Naive thymus-derived CD4-positive, alpha-beta T cell (primary cell): ENCODE data around the gene LOXL1. TPM values are rescaled to one million over a fixed set of nuclear protein-coding genes. Genes with fewer than 3 reads are reported as not detected.

Source experiments
- ATAC-seq: fragments of 150-1000 bp; cut with Tn5 transposase; 2 replicates; pipeline ENCODE4 v1.10.0; 2021; ENCODE audit warnings: mild to moderate bottlenecking, moderate library complexity
- CTCF ChIA-PET: fragments of 350-600 bp; sonication (Branson Sonifier 250); formaldehyde crosslinking; loops from one replicate; lab custom pipeline; 2021; ENCODE audit warnings: antibody characterized with exemption; lab: Charles Lee
- POLR2A ChIA-PET: fragments of 350-600 bp; sonication (Branson Sonifier 250); formaldehyde crosslinking; loops from one replicate; lab custom pipeline; 2021; ENCODE audit warnings: antibody characterized with exemption, inconsistent platforms; lab: Charles Lee
- DNase-seq, 9 donors: peaks; one replicate each; pipeline versions ENCODE4 v3.0.0 to v3.0.0-alpha.2; 2020 to 2022; ENCODE audit warnings: mixed read lengths in 1 of 9
- H3K27ac ChIP-seq: one replicate; pipeline ENCODE4 v1.7.0; 2013; ENCODE audit warnings: mild to moderate bottlenecking, low read depth, low read length, moderate library complexity
- H3K27me3 ChIP-seq, 2 donors: one replicate each; pipeline ENCODE4 v1.7.0; 2013; ENCODE audit warnings: low read length in 2 of 2, mild to moderate bottlenecking in 2 of 2, moderate library complexity in 2 of 2; ENCODE audit not compliant: control insufficient read depth in 2 of 2, insufficient read depth in 2 of 2
- H3K36me3 ChIP-seq, 3 experiments: 1 replicate in 2 of 3; 2 replicates in 1 of 3; pipeline ENCODE4 v1.7.0; 2013; ENCODE audit warnings: low read length in 3 of 3, mild to moderate bottlenecking in 3 of 3, moderate library complexity in 1 of 3; ENCODE audit not compliant: insufficient read depth in 3 of 3, control insufficient read depth in 2 of 3
- H3K4me1 ChIP-seq, 2 donors: one replicate each; pipeline ENCODE4 v1.7.0; 2013; ENCODE audit warnings: low read length in 2 of 2, mild to moderate bottlenecking in 2 of 2, moderate library complexity in 1 of 2; ENCODE audit not compliant: control insufficient read depth in 2 of 2, insufficient read depth in 2 of 2
- H3K4me3 ChIP-seq: 2 replicates; pipeline ENCODE4 v1.7.0; 2013; ENCODE audit warnings: mild to moderate bottlenecking, low read length
- H3K9me3 ChIP-seq, 3 experiments: 1 replicate in 2 of 3; 2 replicates in 1 of 3; pipeline ENCODE4 v1.7.0; 2013; ENCODE audit warnings: low read length in 3 of 3; ENCODE audit not compliant: control insufficient read depth in 2 of 3
- H3K27ac Mint-ChIP-seq, 9 donors: one replicate each; pipeline ENCODE4 v1.8.0; 2020 to 2022; ENCODE audit warnings: mixed read lengths in 9 of 9, mild to moderate bottlenecking in 8 of 9, moderate library complexity in 5 of 9, inconsistent platforms in 2 of 9
- H3K27me3 Mint-ChIP-seq, 5 donors: one replicate each; pipeline ENCODE4 v1.8.0; 2021 to 2022; ENCODE audit warnings: mixed read lengths in 5 of 5, mild to moderate bottlenecking in 1 of 5
- H3K36me3 Mint-ChIP-seq, 5 donors: one replicate each; pipeline ENCODE4 v1.8.0; 2020 to 2022; ENCODE audit warnings: mixed read lengths in 5 of 5, mild to moderate bottlenecking in 3 of 5, inconsistent platforms in 1 of 5
- H3K4me1 Mint-ChIP-seq, 7 donors: one replicate each; pipeline ENCODE4 v1.8.0; 2020 to 2022; ENCODE audit warnings: mixed read lengths in 7 of 7, mild to moderate bottlenecking in 3 of 7, inconsistent platforms in 1 of 7
- H3K4me3 Mint-ChIP-seq, 10 donors: one replicate each; pipeline ENCODE4 v1.8.0; 2020 to 2022; ENCODE audit warnings: mild to moderate bottlenecking in 10 of 10, mixed read lengths in 10 of 10, moderate library complexity in 6 of 10, inconsistent platforms in 2 of 10
- H3K9me3 Mint-ChIP-seq, 11 donors: one replicate each; pipeline ENCODE4 v1.8.0; 2020 to 2022; ENCODE audit warnings: mixed read lengths in 11 of 11, mild to moderate bottlenecking in 4 of 11, inconsistent platforms in 1 of 11, moderate library complexity in 1 of 11
- intact Hi-C, 2 donors: fragments of 100-400 bp; cut with micrococcal nuclease; formaldehyde crosslinking; loops; one replicate each; pipeline ENCODE4 v1.15.1; 2023
- polyA plus RNA-seq, 2 donors: library from polyadenylated mRNA; unstranded; fragments of 300-500 nt; fragmentation: Illumina TruSeq; gene quantifications; one replicate each; pipeline ENCODE4 v1.2.3, GENCODE V29; 2021
- total RNA-seq, 6 experiments: library from RNA in 5 of 6; stranded (reverse) in 5 of 6; gene quantifications; 1 replicate in 5 of 6; 2 replicates in 1 of 6; pipeline ENCODE4 v1.2.3 and lab custom pipeline; 2021 to 2026

Gene LOXL1
- total and polyA plus RNA-seq, 7 experiments from 2014 or later = 0.49 to 2.3 (median 1.3) TPM

GRCh38 chr15:73885954-73886700 is 40.1 kb upstream of the LOXL1 start:
- Mint-ChIP-seq H3K4me3 (no peak overlapping the region), H3K4me1 (peaks cover 0 to 3% (median 0%) of the 10 kb centered on the region in 7 donors), H3K36me3 (no peaks in the 10 kb centered on the region), H3K9me3 (peaks cover 0 to 2% (median 0%) of the 10 kb centered on the region in 11 donors), H3K27me3 (peaks cover 5 to 22% (median 18%) of the 10 kb centered on the region in 5 donors), H3K27ac (peak overlapping the region in 1 of 9 donors; percentile 5)
- ChIA-PET CTCF (no interaction called here), POLR2A (no interaction called here)
- Histone ChIP-seq H3K27me3 (no peaks in the 10 kb centered on the region), H3K36me3 (no peaks in the 10 kb centered on the region), H3K4me3 (no peak overlapping the region), H3K4me1 (no peaks in the 10 kb centered on the region), H3K27ac (no peak overlapping the region), H3K9me3 (no peaks in the 10 kb centered on the region)
- intact Hi-C loops = no loop called here
- ATAC-seq = no peak
- DNase-seq = peak in 1 of 9 donors; percentile 18

GRCh38 chr15:73886717-73887345 is 39.4 kb upstream of the LOXL1 start:
- ChIA-PET CTCF (no interaction called here), POLR2A (no interaction called here)

GRCh38 chr15:73887481-73887880 is 38.8 kb upstream of the LOXL1 start:
- H3K27ac Mint-ChIP-seq = no peak overlapping the region
- no peak overlapping the region for H3K4me3 ChIP-seq
- no peak overlapping the region for H3K27ac ChIP-seq
- H3K9me3 ChIP-seq = no peaks in the 10 kb centered on the region
- no peak for DNase-seq
- peaks cover 0 to 3% (median 0%) of the 10 kb centered on the region in 7 donors for H3K4me1 Mint-ChIP-seq
- ATAC-seq = no peak
- ChIA-PET POLR2A (no interaction called here), CTCF (no interaction called here)
- H3K36me3 ChIP-seq = no peaks in the 10 kb centered on the region
- peaks cover 0 to 2% (median 0%) of the 10 kb centered on the region in 11 donors for H3K9me3 Mint-ChIP-seq
- H3K36me3 Mint-ChIP-seq = peaks cover 0 to under 1% (median 0%) of the 10 kb centered on the region in 5 donors
- no peak overlapping the region for H3K4me3 Mint-ChIP-seq
- peaks cover under 1 to 20% (median 12%) of the 10 kb centered on the region in 5 donors for H3K27me3 Mint-ChIP-seq
- no peaks in the 10 kb centered on the region for H3K4me1 ChIP-seq
- no peaks in the 10 kb centered on the region for H3K27me3 ChIP-seq
- intact Hi-C loops = no loop called here

More at GRCh38 chr15:73886717-73887345, 39.4 kb upstream of the LOXL1 start:
- H3K27ac ChIP-seq = no peak overlapping the region
- intact Hi-C loops = no loop called here
- Mint-ChIP-seq H3K4me3 (no peak overlapping the region), H3K27me3 (peaks cover 5 to 20% (median 18%) of the 10 kb centered on the region in 5 donors), H3K36me3 (no peaks in the 10 kb centered on the region), H3K27ac (no peak overlapping the region), H3K4me1 (peaks cover 0 to 3% (median 0%) of the 10 kb centered on the region in 7 donors), H3K9me3 (peaks cover 0 to 2% (median 0%) of the 10 kb centered on the region in 11 donors)
- H3K9me3 ChIP-seq = no peaks in the 10 kb centered on the region
- no peaks in the 10 kb centered on the region for H3K27me3 ChIP-seq
- H3K4me1 ChIP-seq = no peaks in the 10 kb centered on the region
- no peak overlapping the region for H3K4me3 ChIP-seq
- DNase-seq (no peak), ATAC-seq (no peak)
- H3K36me3 ChIP-seq = no peaks in the 10 kb centered on the region

- DNase-seq (no peak), ATAC-seq (no peak)
- no peaks in the 10 kb centered on the region for H3K4me1 ChIP-seq
- peaks cover 0 to 20% (median 12%) of the 10 kb centered on the region in 5 donors for H3K27me3 Mint-ChIP-seq
- H3K4me1 Mint-ChIP-seq = peaks cover 0 to 3% (median 0%) of the 10 kb centered on the region in 7 donors
- H3K27ac Mint-ChIP-seq = no peak overlapping the region
- ChIA-PET CTCF (no interaction called here), POLR2A (no interaction called here)
- no peak overlapping the region for H3K27ac ChIP-seq
- no peaks in the 10 kb centered on the region for H3K36me3 ChIP-seq
- peaks cover 0 to 4% (median 0%) of the 10 kb centered on the region in 11 donors for H3K9me3 Mint-ChIP-seq
- peaks cover 0 to 4% (median 0%) of the 10 kb centered on the region in 5 donors for H3K36me3 Mint-ChIP-seq
- no peak overlapping the region for H3K4me3 Mint-ChIP-seq
- intact Hi-C loops = no loop called here
- no peaks in the 10 kb centered on the region for H3K9me3 ChIP-seq
- no peaks in the 10 kb centered on the region for H3K27me3 ChIP-seq
- H3K4me3 ChIP-seq = no peak overlapping the region
Measured at GRCh38 chr15:73888224-73889041, 37.8 kb upstream of the LOXL1 start.

- peak overlapping the region in 1 of 9 donors; percentile 75 for H3K27ac Mint-ChIP-seq
- Histone ChIP-seq H3K4me3 (no peak overlapping the region), H3K27ac (no peak overlapping the region), H3K4me1 (no peaks in the 10 kb centered on the region), H3K9me3 (no peaks in the 10 kb centered on the region), H3K36me3 (no peaks in the 10 kb centered on the region), H3K27me3 (no peaks in the 10 kb centered on the region)
- intact Hi-C loops = no loop called here
- CTCF ChIA-PET = no interaction called here
- peaks cover 0 to 3% (median 0%) of the 10 kb centered on the region in 7 donors for H3K4me1 Mint-ChIP-seq
- DNase-seq (no peak), ATAC-seq (no peak)
- POLR2A ChIA-PET = no interaction called here
- no peak overlapping the region for H3K4me3 Mint-ChIP-seq
- H3K9me3 Mint-ChIP-seq = peaks cover 0 to 4% (median 0%) of the 10 kb centered on the region in 11 donors
- H3K27me3 Mint-ChIP-seq = peaks cover 0 to 20% (median 9%) of the 10 kb centered on the region in 5 donors
- H3K36me3 Mint-ChIP-seq = peaks cover 0 to 4% (median 0%) of the 10 kb centered on the region in 5 donors
Measured at GRCh38 chr15:73889053-73889761, 37.1 kb upstream of the LOXL1 start.

GRCh38 chr15:73889762-73890124 is 36.5 kb upstream of the LOXL1 start:
- DNase-seq = no peak
- H3K36me3 Mint-ChIP-seq = peaks cover 0 to 4% (median 0%) of the 10 kb centered on the region in 5 donors
- H3K4me1 Mint-ChIP-seq = peaks cover 0 to 3% (median 0%) of the 10 kb centered on the region in 7 donors
- CTCF ChIA-PET = no interaction called here
- no peak for ATAC-seq
- H3K4me1 ChIP-seq = no peaks in the 10 kb centered on the region
- H3K36me3 ChIP-seq = no peaks in the 10 kb centered on the region
- H3K27ac Mint-ChIP-seq = peak overlapping the region in 1 of 9 donors; percentile 75
- no peak overlapping the region for H3K4me3 ChIP-seq
- intact Hi-C loops = no loop called here
- H3K27ac ChIP-seq = no peak overlapping the region
- no peaks in the 10 kb centered on the region for H3K9me3 ChIP-seq
- no peaks in the 10 kb centered on the region for H3K27me3 ChIP-seq
- POLR2A ChIA-PET = no interaction called here
- no peak overlapping the region for H3K4me3 Mint-ChIP-seq
- H3K9me3 Mint-ChIP-seq = peaks cover 0 to 4% (median 0%) of the 10 kb centered on the region in 11 donors
- H3K27me3 Mint-ChIP-seq = peaks cover 0 to 20% (median 9%) of the 10 kb centered on the region in 5 donors
